OCI-LY1 (cell line): ENCODE results near the gene TBX1.

Experiments
- H2AFZ ChIP-seq: fragments of 200-600 bp; sonication (generic), shearing (Covaris generic); 2 replicates; pipeline ENCODE4 v1.6.0; 2014; ENCODE audit warnings: antibody characterized with exemption, mild to moderate bottlenecking, low read length
- H3F3A ChIP-seq: fragments of 200-600 bp; sonication (generic), shearing (Covaris generic); 2 replicates; pipeline ENCODE4 v1.6.0; 2014; ENCODE audit warnings: mild to moderate bottlenecking, antibody characterized with exemption, low read length, moderate library complexity; ENCODE audit not compliant: insufficient read depth
- H3K27ac ChIP-seq: fragments of 200-600 bp; sonication (generic); 2 replicates; pipeline ENCODE4 v1.5.1; 2014; ENCODE audit warnings: low read length, mixed run types, mild to moderate bottlenecking, low read depth; ENCODE audit not compliant: poor library complexity, severe bottlenecking
- H3K27me3 ChIP-seq: fragments of 200-600 bp; sonication (generic); 2 replicates; pipeline ENCODE4 v1.6.0; 2014; ENCODE audit warnings: antibody characterized with exemption, mild to moderate bottlenecking, low read length, moderate library complexity; ENCODE audit not compliant: insufficient read depth
- H3K36me3 ChIP-seq: fragments of 200-600 bp; sonication (generic); 2 replicates; pipeline ENCODE4 v1.6.1; 2014; ENCODE audit warnings: mild to moderate bottlenecking, antibody characterized with exemption, low read length, moderate library complexity, mixed read lengths; ENCODE audit not compliant: insufficient read depth
- H3K4me1 ChIP-seq: fragments of 200-600 bp; sonication (generic); 2 replicates; pipeline ENCODE4 v1.5.1; 2014; ENCODE audit warnings: mild to moderate bottlenecking, low read length, moderate library complexity; ENCODE audit not compliant: insufficient read depth, severe bottlenecking
- H3K4me2 ChIP-seq: fragments of 200-600 bp; sonication (generic), shearing (Covaris generic); 2 replicates; pipeline ENCODE4 v1.6.1; 2014; ENCODE audit warnings: low read length
- H3K4me3 ChIP-seq: fragments of 200-600 bp; sonication (generic); 2 replicates; pipeline ENCODE4 v1.5.1; 2014; ENCODE audit warnings: low read length, low read depth, mild to moderate bottlenecking, mixed read lengths; ENCODE audit not compliant: poor library complexity, severe bottlenecking
- H3K79me2 ChIP-seq: fragments of 200-600 bp; shearing (Covaris generic); 2 replicates; pipeline ENCODE4 v1.6.1; 2016; ENCODE audit warnings: mixed run types, low read length, mixed read lengths; ENCODE audit not compliant: insufficient read depth
- H3K9ac ChIP-seq: fragments of 200-600 bp; sonication (generic), shearing (Covaris generic); 2 replicates; pipeline ENCODE4 v1.6.1; 2014; ENCODE audit warnings: mild to moderate bottlenecking, low read length, mixed read lengths
- H3K9me2 ChIP-seq: fragments of 200-600 bp; sonication (generic), shearing (Covaris generic); 2 replicates; pipeline ENCODE4 v1.6.1; 2014; ENCODE audit warnings: low read depth, mild to moderate bottlenecking, low read length, mixed read lengths
- H3K9me3 ChIP-seq: fragments of 200-600 bp; shearing (Covaris generic); 2 replicates; pipeline ENCODE4 v1.6.1; 2014; ENCODE audit warnings: low read length, mixed read lengths
- H4K20me1 ChIP-seq: fragments of 200-600 bp; sonication (generic), shearing (Covaris generic); 2 replicates; pipeline ENCODE4 v1.6.0; 2016; ENCODE audit warnings: mild to moderate bottlenecking, low read length; ENCODE audit not compliant: insufficient read depth
- EZH2 ChIP-seq: fragments of 200-600 bp; sonication (generic), shearing (Covaris generic); IDR thresholded peaks from 2 replicates; pipeline ENCODE4 v1.8.0; 2017; ENCODE audit warnings: borderline replicate concordance, mixed run types, mild to moderate bottlenecking, antibody characterized with exemption, low read length, moderate library complexity, mixed read lengths
- TF ChIP-seq, protein P1 (sequence below): fragments of 200-600 bp; sonication (generic), shearing (Covaris generic); IDR thresholded peaks from 2 replicates; pipeline ENCODE4 v1.5.1; 2017; ENCODE audit warnings: mild to moderate bottlenecking, antibody characterized with exemption, low read length, moderate library complexity, mixed read lengths

TBX1 gene

GRCh38 chr22:19731361-19732135 is 29.0 kb upstream of the TBX1 start:
- no peaks in the 10 kb centered on the region for H3F3A ChIP-seq
- TF ChIP-seq, protein P1, sequence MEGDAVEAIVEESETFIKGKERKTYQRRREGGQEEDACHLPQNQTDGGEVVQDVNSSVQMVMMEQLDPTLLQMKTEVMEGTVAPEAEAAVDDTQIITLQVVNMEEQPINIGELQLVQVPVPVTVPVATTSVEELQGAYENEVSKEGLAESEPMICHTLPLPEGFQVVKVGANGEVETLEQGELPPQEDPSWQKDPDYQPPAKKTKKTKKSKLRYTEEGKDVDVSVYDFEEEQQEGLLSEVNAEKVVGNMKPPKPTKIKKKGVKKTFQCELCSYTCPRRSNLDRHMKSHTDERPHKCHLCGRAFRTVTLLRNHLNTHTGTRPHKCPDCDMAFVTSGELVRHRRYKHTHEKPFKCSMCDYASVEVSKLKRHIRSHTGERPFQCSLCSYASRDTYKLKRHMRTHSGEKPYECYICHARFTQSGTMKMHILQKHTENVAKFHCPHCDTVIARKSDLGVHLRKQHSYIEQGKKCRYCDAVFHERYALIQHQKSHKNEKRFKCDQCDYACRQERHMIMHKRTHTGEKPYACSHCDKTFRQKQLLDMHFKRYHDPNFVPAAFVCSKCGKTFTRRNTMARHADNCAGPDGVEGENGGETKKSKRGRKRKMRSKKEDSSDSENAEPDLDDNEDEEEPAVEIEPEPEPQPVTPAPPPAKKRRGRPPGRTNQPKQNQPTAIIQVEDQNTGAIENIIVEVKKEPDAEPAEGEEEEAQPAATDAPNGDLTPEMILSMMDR = no peak
- TF ChIP-seq EZH2 = no peak
- no peaks in the 10 kb centered on the region for H3K9me3 ChIP-seq
- H4K20me1 ChIP-seq = no peaks in the 10 kb centered on the region
- peak overlapping the region; percentile 53 for H3K4me3 ChIP-seq
- no peaks in the 10 kb centered on the region for H3K9me2 ChIP-seq
- no peak overlapping the region for H2AFZ ChIP-seq
- H3K79me2 ChIP-seq = no peaks in the 10 kb centered on the region
- no peaks in the 10 kb centered on the region for H3K4me1 ChIP-seq
- H3K9ac ChIP-seq = no peak overlapping the region
- H3K36me3 ChIP-seq = no peaks in the 10 kb centered on the region
- peaks cover 10% of the 10 kb centered on the region; the same call in 1 of the 2 replicates for H3K27me3 ChIP-seq
- H3K4me2 ChIP-seq = peak overlapping the region; percentile 59
- H3K27ac ChIP-seq = no peak overlapping the region

- Histone ChIP-seq H3K79me2 (no peaks in the 10 kb centered on the region), H3K4me3 (no peak overlapping the region), H3K9ac (no peak overlapping the region), H3F3A (no peaks in the 10 kb centered on the region), H3K9me3 (no peaks in the 10 kb centered on the region), H3K36me3 (no peaks in the 10 kb centered on the region), H3K27ac (no peak overlapping the region), H3K4me2 (no peak overlapping the region), H3K27me3 (peaks cover 8% of the 10 kb centered on the region; the same call in 1 of the 2 replicates), H4K20me1 (no peaks in the 10 kb centered on the region), H3K4me1 (no peaks in the 10 kb centered on the region), H3K9me2 (no peaks in the 10 kb centered on the region), H2AFZ (no peak overlapping the region)
- no peak for TF ChIP-seq EZH2
- TF ChIP-seq, protein P1 = no peak
These were observed 28.0 kb upstream of the TBX1 start for GRCh38 chr22:19732403-19733113.

GRCh38 chr22:19733755-19734154 is 26.8 kb upstream of the TBX1 start:
- H3K4me1 ChIP-seq = no peaks in the 10 kb centered on the region
- no peak overlapping the region for H3K9ac ChIP-seq
- H3K27me3 ChIP-seq = peaks cover 2% of the 10 kb centered on the region; the same call in 1 of the 2 replicates
- no peak overlapping the region for H2AFZ ChIP-seq
- H3K4me2 ChIP-seq = no peak overlapping the region
- H3K4me3 ChIP-seq = no peak overlapping the region
- H3K79me2 ChIP-seq = no peaks in the 10 kb centered on the region
- H4K20me1 ChIP-seq = no peaks in the 10 kb centered on the region
- no peaks in the 10 kb centered on the region for H3K9me3 ChIP-seq
- no peaks in the 10 kb centered on the region for H3K9me2 ChIP-seq
- TF ChIP-seq, protein P1 = no peak
- no peak for TF ChIP-seq EZH2
- no peaks in the 10 kb centered on the region for H3F3A ChIP-seq
- H3K27ac ChIP-seq = no peak overlapping the region
- no peaks in the 10 kb centered on the region for H3K36me3 ChIP-seq
